Keratinocyte (primary cell): ENCODE data around the gene RNF14. TPM values are rescaled to one million over a fixed set of nuclear protein-coding genes. Genes with fewer than 3 reads are reported as not detected.

Experiments used
- DNase-seq: peaks from one replicate; pipeline ENCODE4 v3.0.0-alpha.2; 2011; ENCODE audit warnings: low read depth, missing footprints, low spot score
- FAIRE-seq: peaks from 2 replicates; lab custom pipeline; 2011; peaks lifted over from hg19 to GRCh38; lab: Jason Lieb, UNC
- H2AFZ ChIP-seq: 2 replicates; pipeline ENCODE4 v1.6.0; 2012; ENCODE audit warnings: low read length, control low read depth, inconsistent platforms; ENCODE audit not compliant: control insufficient read depth
- H3K27ac ChIP-seq: 2 replicates; pipeline ENCODE4 v1.5.1; 2011; ENCODE audit warnings: low read length; ENCODE audit not compliant: control insufficient read depth, insufficient read depth
- H3K27me3 ChIP-seq: 3 replicates; pipeline ENCODE4 v1.6.0; 2011; ENCODE audit warnings: low read length; ENCODE audit not compliant: control insufficient read depth, insufficient read depth; ENCODE audit errors: extremely low read depth
- H3K36me3 ChIP-seq, 2 experiments: 2 replicates in 1 of 2; 3 replicates in 1 of 2; pipeline ENCODE4 v1.5.1; 2011; ENCODE audit warnings: low read length in 2 of 2, mild to moderate bottlenecking in 1 of 2; ENCODE audit not compliant: control insufficient read depth in 2 of 2, insufficient read depth in 2 of 2; ENCODE audit errors: extremely low read depth in 1 of 2
- H3K4me1 ChIP-seq: 3 replicates; pipeline ENCODE4 v1.5.1; 2011; ENCODE audit warnings: low read length; ENCODE audit not compliant: control insufficient read depth, insufficient read depth; ENCODE audit errors: extremely low read depth
- H3K4me2 ChIP-seq: 3 replicates; pipeline ENCODE4 v1.6.0; 2011; ENCODE audit warnings: low read depth, low read length; ENCODE audit not compliant: control insufficient read depth, insufficient read depth; ENCODE audit errors: extremely low read depth
- H3K4me3 ChIP-seq, 3 experiments: fragments of 200-600 bp in 1 of 3; sonication (generic) in 1 of 3; 2 replicates in 2 of 3; 3 replicates in 1 of 3; pipeline ENCODE4 v1.5.1; 2011 to 2016; ENCODE audit warnings: low read length in 3 of 3, mild to moderate bottlenecking in 3 of 3, control low read depth in 2 of 3, inconsistent platforms in 1 of 3, low read depth in 1 of 3, mixed read lengths in 1 of 3, mixed run types in 1 of 3, moderate library complexity in 1 of 3; ENCODE audit not compliant: control insufficient read depth in 2 of 3, insufficient read depth in 2 of 3; ENCODE audit errors: extremely low read depth in 1 of 3
- H3K79me2 ChIP-seq: 2 replicates; pipeline ENCODE4 v1.6.0; 2012; ENCODE audit warnings: low read length; ENCODE audit not compliant: control insufficient read depth, insufficient read depth
- H3K9ac ChIP-seq: 3 replicates; pipeline ENCODE4 v1.6.0; 2011; ENCODE audit warnings: low read length; ENCODE audit not compliant: control insufficient read depth, insufficient read depth; ENCODE audit errors: extremely low read depth
- H3K9me1 ChIP-seq: 3 replicates; pipeline ENCODE4 v1.6.0; 2011; ENCODE audit warnings: low read length; ENCODE audit not compliant: control insufficient read depth, insufficient read depth; ENCODE audit errors: extremely low read depth
- H3K9me3 ChIP-seq: 2 replicates; pipeline ENCODE4 v1.5.1; 2012; ENCODE audit warnings: low read depth, low read length; ENCODE audit not compliant: control insufficient read depth
- H4K20me1 ChIP-seq: 3 replicates; pipeline ENCODE4 v1.6.0; 2011; ENCODE audit warnings: low read length; ENCODE audit not compliant: control insufficient read depth, insufficient read depth; ENCODE audit errors: extremely low read depth
- CTCF ChIP-seq, 3 experiments: IDR thresholded peaks in 1 of 3; conservative IDR thresholded peaks in 1 of 3; optimal IDR thresholded peaks in 1 of 3; 2 replicates in 2 of 3; 3 replicates in 1 of 3; pipeline versions ENCODE3 to v1.5.1; 2011; ENCODE audit warnings: low read length in 3 of 3, mild to moderate bottlenecking in 3 of 3, moderate library complexity in 2 of 3, control low read depth in 1 of 3, inconsistent platforms in 1 of 3; ENCODE audit not compliant: insufficient read depth in 2 of 3; ENCODE audit errors: extremely low read depth in 1 of 3
- EZH2 ChIP-seq: IDR thresholded peaks from one replicate; pipeline ENCODE4 v1.6.1; 2012; ENCODE audit warnings: inconsistent platforms, mild to moderate bottlenecking, low read length, moderate library complexity
- dilution Hi-C: fragments of 300-500 bp; cut with MboI; formaldehyde crosslinking; loops from one replicate; pipeline ENCODE4 v1.7.0; 2020; ENCODE audit warnings: low sequenced_read_pairs; ENCODE audit not compliant: extremely low pct_ligation_motif_present
- polyA plus RNA-seq, 5 experiments: library from polyadenylated mRNA; depleted of rRNA in 3 of 5; stranded (reverse) in 3 of 5; stranded (forward) in 1 of 5; unstranded in 1 of 5; fragments of >200 nt; gene quantifications; 1 replicate in 1 of 5; 2 replicates in 3 of 5; 3 replicates in 1 of 5; pipeline versions ENCODE4 v1.2.1 to v1.2.3, GENCODE V29; 2011 to 2012; ENCODE audit warnings: missing spikeins in 2 of 5, low read depth in 1 of 5, low replicate concordance in 1 of 5

RNF14 gene
- polyA plus RNA-seq, 1 donor (not counting 4 experiments of a cell fraction or from before 2014, with no cell fraction given): 65.8 TPM

GRCh38 chr5:141954194-141954593 lies 14.7 kb upstream of the RNF14 start:
- Histone ChIP-seq H4K20me1 (no peaks in the 10 kb centered on the region), H3K4me2 (no peak overlapping the region), H3K9ac (no peak overlapping the region), H3K27me3 (no peaks in the 10 kb centered on the region), H3K79me2 (no peaks in the 10 kb centered on the region), H3K4me1 (peaks cover 11% of the 10 kb centered on the region), H3K4me3 (no peak overlapping the region), H3K36me3 (no peaks in the 10 kb centered on the region), H3K9me1 (no peaks in the 10 kb centered on the region), H3K27ac (no peak overlapping the region), H3K9me3 (no peaks in the 10 kb centered on the region), H2AFZ (no peak overlapping the region)
- dilution Hi-C loops: no loop called here
- TF ChIP-seq EZH2 (no peak), CTCF (optimal IDR thresholded peaks at IDR 0.05 in 1 of 3, IDR thresholded peaks at IDR 0.05 in 1 of 3, conservative IDR thresholded peaks at IDR 0.05 in 1 of 3; ENCODE audit: extremely low read depth in 1 of 3, insufficient read depth in 2 of 3, low read length in 3 of 3) (no peak)
- no peak for FAIRE-seq
- no peak for DNase-seq

- no peaks in the 10 kb centered on the region for H3K79me2 ChIP-seq
- H3K4me3 ChIP-seq: no peak overlapping the region
- dilution Hi-C loops: no loop called here
Measured at GRCh38 chr5:141957367-141957996, 11.4 kb upstream of the RNF14 start.

More at GRCh38 chr5:141957367-141957996, 11.4 kb upstream of the RNF14 start:
- H3K9me1 ChIP-seq: no peaks in the 10 kb centered on the region
- DNase-seq (no peak), FAIRE-seq (no peak)
- no peak overlapping the region for H3K4me2 ChIP-seq
- no peak overlapping the region for H2AFZ ChIP-seq
- no peaks in the 10 kb centered on the region for H3K36me3 ChIP-seq
- H3K27ac ChIP-seq: no peak overlapping the region
- no peaks in the 10 kb centered on the region for H4K20me1 ChIP-seq
- no peak overlapping the region for H3K9ac ChIP-seq
- no peaks in the 10 kb centered on the region for H3K27me3 ChIP-seq
- peaks cover 11% of the 10 kb centered on the region for H3K4me1 ChIP-seq
- H3K9me3 ChIP-seq: no peaks in the 10 kb centered on the region
- TF ChIP-seq CTCF (optimal IDR thresholded peaks at IDR 0.05 in 1 of 3, IDR thresholded peaks at IDR 0.05 in 1 of 3, conservative IDR thresholded peaks at IDR 0.05 in 1 of 3; ENCODE audit: extremely low read depth in 1 of 3, insufficient read depth in 2 of 3, low read length in 3 of 3) (no peak), EZH2 (no peak)
